ENCODE data around the gene PRKAG1. TPM values are rescaled to one million over a fixed set of nuclear protein-coding genes. Genes with fewer than 3 reads are reported as not detected.

PRKAG1 gene
- total RNA-seq, 1 donor from 2014 or later, result 75.6 TPM

DNA sequence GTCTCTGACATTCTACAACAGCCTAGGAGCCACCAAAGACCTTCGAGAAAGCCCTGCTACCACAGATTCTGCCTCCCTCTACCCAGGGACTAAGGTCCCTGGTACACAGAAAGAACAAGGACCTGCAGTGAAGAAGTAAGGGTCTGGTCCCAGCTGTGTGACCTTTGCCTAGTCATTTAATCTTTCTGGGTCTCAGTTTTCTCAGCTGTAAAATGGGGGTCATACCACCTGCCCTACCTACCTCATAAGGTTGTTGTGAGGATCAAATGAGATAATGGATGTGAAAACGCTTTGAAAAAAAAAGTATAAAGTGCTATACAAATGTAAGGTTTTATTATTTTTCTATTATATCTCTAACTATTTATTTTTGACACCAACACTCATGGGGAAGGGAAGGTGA is 5.2 kb upstream of the PRKAG1 start:
- TF ChIP-seq, protein P1, sequence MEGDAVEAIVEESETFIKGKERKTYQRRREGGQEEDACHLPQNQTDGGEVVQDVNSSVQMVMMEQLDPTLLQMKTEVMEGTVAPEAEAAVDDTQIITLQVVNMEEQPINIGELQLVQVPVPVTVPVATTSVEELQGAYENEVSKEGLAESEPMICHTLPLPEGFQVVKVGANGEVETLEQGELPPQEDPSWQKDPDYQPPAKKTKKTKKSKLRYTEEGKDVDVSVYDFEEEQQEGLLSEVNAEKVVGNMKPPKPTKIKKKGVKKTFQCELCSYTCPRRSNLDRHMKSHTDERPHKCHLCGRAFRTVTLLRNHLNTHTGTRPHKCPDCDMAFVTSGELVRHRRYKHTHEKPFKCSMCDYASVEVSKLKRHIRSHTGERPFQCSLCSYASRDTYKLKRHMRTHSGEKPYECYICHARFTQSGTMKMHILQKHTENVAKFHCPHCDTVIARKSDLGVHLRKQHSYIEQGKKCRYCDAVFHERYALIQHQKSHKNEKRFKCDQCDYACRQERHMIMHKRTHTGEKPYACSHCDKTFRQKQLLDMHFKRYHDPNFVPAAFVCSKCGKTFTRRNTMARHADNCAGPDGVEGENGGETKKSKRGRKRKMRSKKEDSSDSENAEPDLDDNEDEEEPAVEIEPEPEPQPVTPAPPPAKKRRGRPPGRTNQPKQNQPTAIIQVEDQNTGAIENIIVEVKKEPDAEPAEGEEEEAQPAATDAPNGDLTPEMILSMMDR (IDR thresholded peaks at IDR 0.05), result no peak
- DNase-seq (ENCODE audit: extremely low spot score, unreplicated experiment), result no peak
- H3K4me1 Mint-ChIP-seq (ENCODE audit: unreplicated experiment), result peaks cover 11% of the 10 kb centered on the region
- no peak overlapping the region for H3K27ac Mint-ChIP-seq (ENCODE audit: unreplicated experiment)
- H3K27me3 Mint-ChIP-seq (ENCODE audit: unreplicated experiment), result no peaks in the 10 kb centered on the region
- H3K4me3 Mint-ChIP-seq (ENCODE audit: unreplicated experiment), result no peak overlapping the region
- peaks cover 31% of the 10 kb centered on the region for H3K36me3 Mint-ChIP-seq (ENCODE audit: unreplicated experiment)
- H3K9me3 Mint-ChIP-seq (ENCODE audit: unreplicated experiment), result no peaks in the 10 kb centered on the region

DNA sequence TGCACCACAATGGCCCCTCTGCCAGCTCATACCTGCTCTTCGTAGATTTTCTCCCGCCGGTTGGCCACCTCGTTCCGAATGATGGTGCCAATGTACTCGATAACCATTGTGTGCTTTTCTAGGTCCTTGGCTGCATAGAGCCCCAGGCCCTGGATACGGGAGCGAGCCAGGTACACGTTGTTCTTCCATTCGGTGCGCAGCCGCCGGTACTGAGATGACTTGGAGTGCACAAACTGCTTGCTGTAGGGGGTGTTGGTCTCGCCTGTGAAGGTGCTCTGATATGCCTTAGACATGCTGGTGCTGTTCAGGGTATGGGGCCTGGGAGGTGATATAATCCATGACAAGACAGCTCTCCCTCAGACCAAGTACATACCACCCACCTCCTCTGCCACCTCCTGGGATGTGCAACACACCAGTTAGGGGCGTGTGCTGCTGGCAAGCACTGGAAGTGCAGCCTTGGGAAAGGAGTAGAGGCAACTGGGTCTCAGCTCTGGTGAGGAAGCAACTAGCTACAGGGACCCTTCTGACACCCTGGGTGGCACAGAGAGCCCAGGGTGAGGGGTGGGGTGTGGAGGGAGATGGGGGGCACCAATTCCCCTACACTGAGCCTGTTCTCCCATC is 4.1 kb upstream of the PRKAG1 start:
- H3K4me3 Mint-ChIP-seq (ENCODE audit: unreplicated experiment), result no peak overlapping the region
- H3K9me3 Mint-ChIP-seq (ENCODE audit: unreplicated experiment), result no peaks in the 10 kb centered on the region
- H3K27ac Mint-ChIP-seq (ENCODE audit: unreplicated experiment), result no peak overlapping the region
- H3K27me3 Mint-ChIP-seq (ENCODE audit: unreplicated experiment), result no peaks in the 10 kb centered on the region
- H3K36me3 Mint-ChIP-seq (ENCODE audit: unreplicated experiment), result peaks cover 26% of the 10 kb centered on the region
- TF ChIP-seq, protein P1 (IDR thresholded peaks at IDR 0.05), result no peak
- H3K4me1 Mint-ChIP-seq (ENCODE audit: unreplicated experiment), result peaks cover 15% of the 10 kb centered on the region
- DNase-seq (ENCODE audit: extremely low spot score, unreplicated experiment), result no peak

DNA sequence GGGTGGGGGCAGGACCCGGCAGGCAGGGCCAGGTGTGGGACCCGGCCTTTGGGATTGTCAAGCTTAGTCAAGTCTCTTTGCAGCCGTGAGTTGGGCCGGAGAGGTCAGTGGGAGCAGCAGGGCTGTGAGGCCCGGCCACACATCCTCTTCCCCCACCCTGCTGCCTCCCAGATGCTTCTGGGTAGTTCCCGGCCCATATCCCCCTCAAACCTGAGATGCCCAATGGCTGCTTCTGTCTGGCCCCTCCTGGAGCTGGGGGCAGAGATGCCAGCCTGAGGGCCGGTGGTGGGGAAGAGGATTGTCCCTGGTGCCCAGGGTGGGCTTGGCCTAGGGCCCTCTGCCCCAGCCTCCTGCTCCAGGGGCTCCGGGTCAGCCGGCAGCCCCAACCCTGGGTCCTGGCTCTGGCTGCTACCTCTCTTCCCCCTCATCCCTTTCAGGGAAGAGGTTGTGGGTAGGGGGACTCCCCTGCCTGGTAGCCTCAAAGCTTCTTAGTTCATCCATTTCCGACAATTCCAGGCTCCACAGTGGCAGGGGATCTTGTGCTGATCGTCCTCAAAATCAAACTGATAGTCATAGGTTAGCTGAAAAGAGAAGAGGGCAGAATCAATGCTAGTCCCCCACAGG is 2.8 kb upstream of the PRKAG1 start:
- DNase-seq (ENCODE audit: extremely low spot score, unreplicated experiment), result no peak
- Mint-ChIP-seq H3K4me3 (ENCODE audit: unreplicated experiment) (no peak overlapping the region), H3K9me3 (ENCODE audit: unreplicated experiment) (no peaks in the 10 kb centered on the region), H3K27me3 (ENCODE audit: unreplicated experiment) (no peaks in the 10 kb centered on the region), H3K4me1 (ENCODE audit: unreplicated experiment) (peaks cover 25% of the 10 kb centered on the region), H3K27ac (ENCODE audit: unreplicated experiment) (peak overlapping the region; percentile 42), H3K36me3 (ENCODE audit: unreplicated experiment) (peaks cover 21% of the 10 kb centered on the region)
- TF ChIP-seq, protein P1 (IDR thresholded peaks at IDR 0.05), result no peak

DNA sequence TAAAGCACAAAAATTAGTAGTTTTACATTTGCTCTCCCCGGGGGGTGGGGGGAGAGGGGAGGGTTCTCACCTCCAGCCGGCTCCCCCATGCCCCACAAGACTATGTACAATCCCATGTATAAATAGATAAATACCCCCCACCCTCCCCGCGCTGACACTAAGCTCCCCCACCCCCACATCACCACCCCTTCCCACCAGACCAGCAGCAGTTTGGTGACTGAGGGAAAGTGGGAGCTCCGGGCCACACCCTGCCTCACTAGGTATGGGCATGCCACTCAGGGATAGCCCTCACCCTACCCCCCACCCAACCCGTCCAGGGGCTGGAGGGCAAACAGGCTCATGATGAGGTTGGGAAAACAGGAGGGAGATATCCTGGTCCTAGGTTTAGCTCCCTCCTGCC is 1.9 kb upstream of the PRKAG1 start:
- H3K27me3 Mint-ChIP-seq (ENCODE audit: unreplicated experiment), result no peaks in the 10 kb centered on the region
- DNase-seq (ENCODE audit: extremely low spot score, unreplicated experiment), result no peak
- TF ChIP-seq, protein P1 (IDR thresholded peaks at IDR 0.05), result no peak
- no peak overlapping the region for H3K4me3 Mint-ChIP-seq (ENCODE audit: unreplicated experiment)
- no peaks in the 10 kb centered on the region for H3K9me3 Mint-ChIP-seq (ENCODE audit: unreplicated experiment)
- peaks cover 29% of the 10 kb centered on the region for H3K4me1 Mint-ChIP-seq (ENCODE audit: unreplicated experiment)
- peak overlapping the region; percentile 34 for H3K27ac Mint-ChIP-seq (ENCODE audit: unreplicated experiment)
- H3K36me3 Mint-ChIP-seq (ENCODE audit: unreplicated experiment), result peaks cover 16% of the 10 kb centered on the region

DNA sequence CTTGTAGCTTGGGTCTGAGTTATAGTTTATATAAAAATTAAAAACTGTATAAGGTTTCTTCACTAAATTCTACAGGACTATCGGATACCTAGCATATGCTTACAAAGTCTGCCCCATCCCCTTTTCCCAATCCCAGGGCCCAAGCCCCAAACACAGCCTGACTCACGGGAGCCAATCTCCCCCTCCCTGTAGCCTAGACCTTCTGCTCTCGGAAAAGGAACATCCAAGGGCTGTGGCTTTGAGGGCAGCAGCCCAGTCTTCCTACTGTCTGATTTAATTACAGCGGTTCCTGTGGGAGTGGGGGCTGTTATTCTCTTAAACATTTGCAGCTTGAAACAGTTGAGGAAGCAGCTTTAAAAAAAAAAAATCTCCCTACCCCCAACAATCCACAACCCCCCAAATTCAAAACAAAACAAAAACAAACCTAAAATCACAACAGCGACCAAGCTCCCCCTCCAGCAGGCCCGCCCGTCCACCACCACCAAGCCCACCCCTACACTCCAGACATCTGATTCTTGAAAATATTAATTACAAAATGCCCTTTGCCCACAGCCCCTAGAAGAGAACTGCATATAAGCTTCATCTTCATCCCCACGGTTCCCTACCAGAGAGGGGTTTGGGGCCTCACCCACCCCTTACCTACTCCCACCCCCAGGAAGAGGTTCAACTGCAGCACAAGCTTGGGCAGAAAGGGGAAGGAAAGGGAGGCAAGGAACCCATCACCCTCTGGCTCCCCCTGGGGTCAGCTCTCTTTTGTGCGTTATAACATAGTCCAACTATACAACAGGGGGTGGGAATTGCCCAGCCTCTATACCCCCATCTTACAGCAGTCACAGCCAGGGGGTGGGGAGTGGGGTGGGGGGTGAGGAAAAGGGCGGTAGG is 1.1 kb upstream of the PRKAG1 start:
- H3K27me3 Mint-ChIP-seq (ENCODE audit: unreplicated experiment), result no peaks in the 10 kb centered on the region
- DNase-seq (ENCODE audit: extremely low spot score, unreplicated experiment), result no peak
- H3K9me3 Mint-ChIP-seq (ENCODE audit: unreplicated experiment), result no peaks in the 10 kb centered on the region
- TF ChIP-seq, protein P1 (IDR thresholded peaks at IDR 0.05), result peak; percentile 37
- H3K4me1 Mint-ChIP-seq (ENCODE audit: unreplicated experiment), result peaks cover 32% of the 10 kb centered on the region
- H3K27ac Mint-ChIP-seq (ENCODE audit: unreplicated experiment), result peak overlapping the region; percentile 100
- H3K36me3 Mint-ChIP-seq (ENCODE audit: unreplicated experiment), result peaks cover 14% of the 10 kb centered on the region
- H3K4me3 Mint-ChIP-seq (ENCODE audit: unreplicated experiment), result peak overlapping the region; percentile 64
